H1 (cell line): Measurements from ENCODE around the gene SPAG8. TPM values are rescaled to one million over a fixed set of nuclear protein-coding genes. Genes with fewer than 3 reads are reported as not detected.

ENCODE experiments used
- CTCF ChIA-PET: fragments of 300-600 bp; sonication (Branson Sonifier 250); formaldehyde crosslinking; loops from one replicate; lab custom pipeline; 2021; ENCODE audit not compliant: partially characterized antibody; lab: Charles Lee
- POLR2A ChIA-PET: fragments of 300-600 bp; sonication (Branson Sonifier 250); formaldehyde crosslinking; loops from one replicate; lab custom pipeline; 2021; ENCODE audit warnings: inconsistent platforms; ENCODE audit not compliant: partially characterized antibody; lab: Charles Lee
- DNase-seq, 2 experiments: peaks; one replicate each; pipeline versions ENCODE4 v3.0.0 to v3.0.0-alpha.2; 2010 to 2022; ENCODE audit warnings: low spot score in 2 of 2, low read depth in 1 of 2, mixed read lengths in 1 of 2
- FAIRE-seq: peaks from 2 replicates; lab custom pipeline; 2011; peaks lifted over from hg19 to GRCh38; lab: Jason Lieb, UNC
- H2AFZ ChIP-seq: 2 replicates; pipeline ENCODE4 v1.8.1; 2012; ENCODE audit warnings: low read length, inconsistent platforms
- H2AK5ac ChIP-seq: 2 replicates; pipeline ENCODE4 v1.6.1; 2013; ENCODE audit warnings: low read depth, low read length
- H2BK120ac ChIP-seq: replicated peaks from 2 replicates; pipeline ENCODE3; 2013; ENCODE audit warnings: low read depth, low read length, inconsistent platforms
- H2BK12ac ChIP-seq: 2 replicates; pipeline ENCODE4 v1.6.1; 2013; ENCODE audit warnings: low read depth, low read length
- H2BK15ac ChIP-seq: 2 replicates; pipeline ENCODE4 v1.6.1; 2013; ENCODE audit warnings: low read length
- H2BK20ac ChIP-seq: 2 replicates; pipeline ENCODE4 v1.6.1; 2013; ENCODE audit warnings: low read length
- H2BK5ac ChIP-seq: 2 replicates; pipeline ENCODE4 v1.6.1; 2013; ENCODE audit warnings: low read depth, low read length
- H3K14ac ChIP-seq: 2 replicates; pipeline ENCODE4 v1.6.1; 2013; ENCODE audit warnings: inconsistent platforms; ENCODE audit not compliant: insufficient read length
- H3K18ac ChIP-seq: 2 replicates; pipeline ENCODE4 v1.6.1; 2013; ENCODE audit warnings: low read length; ENCODE audit errors: extremely low read depth
- H3K23ac ChIP-seq: 2 replicates; pipeline ENCODE4 v1.6.1; 2013; ENCODE audit warnings: inconsistent platforms; ENCODE audit not compliant: insufficient read length
- H3K23me2 ChIP-seq: 2 replicates; pipeline ENCODE4 v1.6.1; 2013; ENCODE audit warnings: low read depth, low read length
- H3K27ac ChIP-seq: 2 replicates; pipeline ENCODE4 v1.6.1; 2011; ENCODE audit warnings: low read depth, low read length, inconsistent platforms
- H3K27me3 ChIP-seq, 4 experiments: replicated peaks in 1 of 4; 1 replicate in 1 of 4; 2 replicates in 3 of 4; pipeline versions ENCODE4 v1.6.1 to v1.8.1; 2011 to 2013; ENCODE audit warnings: low read length in 3 of 4, mild to moderate bottlenecking in 3 of 4, inconsistent platforms in 2 of 4, mixed read lengths in 2 of 4, moderate library complexity in 1 of 4; ENCODE audit not compliant: control insufficient read depth in 3 of 4, insufficient read depth in 3 of 4; ENCODE audit errors: extremely low read depth in 1 of 4
- H3K36me3 ChIP-seq, 4 experiments: 2 replicates each; pipeline versions ENCODE4 v1.6.1 to v1.8.1; 2011 to 2013; ENCODE audit warnings: mild to moderate bottlenecking in 4 of 4, low read length in 3 of 4, moderate library complexity in 2 of 4, control low read depth in 1 of 4, inconsistent platforms in 1 of 4; ENCODE audit not compliant: insufficient read depth in 4 of 4, control insufficient read depth in 2 of 4
- H3K4ac ChIP-seq: replicated peaks from 2 replicates; pipeline ENCODE3; 2013; ENCODE audit warnings: low read length, low read depth, mixed read lengths, inconsistent platforms; ENCODE audit not compliant: insufficient read length
- H3K4me1 ChIP-seq, 4 experiments: replicated peaks in 1 of 4; 1 replicate in 1 of 4; 2 replicates in 3 of 4; pipeline versions ENCODE4 v1.6.1 to v1.8.1; 2011 to 2013; ENCODE audit warnings: low read length in 3 of 4, inconsistent platforms in 2 of 4, mixed read lengths in 1 of 4; ENCODE audit not compliant: insufficient read depth in 4 of 4, control insufficient read depth in 3 of 4
- H3K4me2 ChIP-seq, 2 experiments: 2 replicates each; pipeline versions ENCODE4 v1.6.1 to v1.8.1; 2011 to 2013; ENCODE audit warnings: low read depth in 2 of 2, low read length in 2 of 2, control low read depth in 1 of 2, inconsistent platforms in 1 of 2, mild to moderate bottlenecking in 1 of 2; ENCODE audit not compliant: insufficient read depth in 1 of 2
- H3K4me3 ChIP-seq, 4 experiments: fragments of 200-600, 300-600 bp in 1 of 4; sonication (generic), shearing (Covaris generic), sonication (Bioruptor Twin) in 1 of 4; 2 replicates each; pipeline versions ENCODE4 v1.5.1 to v1.8.1; 2011 to 2016; ENCODE audit warnings: low read length in 4 of 4, low read depth in 3 of 4, control low read depth in 2 of 4, inconsistent platforms in 2 of 4, mild to moderate bottlenecking in 2 of 4, mixed read lengths in 1 of 4, moderate library complexity in 1 of 4; ENCODE audit not compliant: insufficient read depth in 2 of 4; ENCODE audit errors: extremely low read depth in 1 of 4
- H3K56ac ChIP-seq: replicated peaks from 2 replicates; pipeline ENCODE3; 2013; ENCODE audit warnings: low read depth, mild to moderate bottlenecking, mixed read lengths, low read length, inconsistent platforms; ENCODE audit not compliant: insufficient read length
- H3K79me1 ChIP-seq: 2 replicates; pipeline ENCODE4 v1.6.1; 2013; ENCODE audit warnings: low read depth, low read length, control low read depth
- H3K79me2 ChIP-seq, 2 experiments: 2 replicates each; pipeline versions ENCODE4 v1.6.1 to v1.8.1; 2012 to 2013; ENCODE audit warnings: low read length in 2 of 2, mild to moderate bottlenecking in 2 of 2, inconsistent platforms in 1 of 2; ENCODE audit not compliant: insufficient read depth in 2 of 2, control insufficient read depth in 1 of 2
- H3K9ac ChIP-seq, 4 experiments: replicated peaks in 1 of 4; 1 replicate in 1 of 4; 2 replicates in 3 of 4; pipeline versions ENCODE4 v1.6.1 to v1.8.1; 2011 to 2013; ENCODE audit warnings: low read depth in 3 of 4, low read length in 3 of 4, control low read depth in 2 of 4, mild to moderate bottlenecking in 2 of 4, moderate library complexity in 2 of 4, inconsistent platforms in 1 of 4; ENCODE audit errors: extremely low read depth in 1 of 4
- H3K9me3 ChIP-seq, 2 experiments: 2 replicates each; pipeline versions ENCODE4 v1.6.1 to v1.8.1; 2012 to 2013; ENCODE audit warnings: mild to moderate bottlenecking in 2 of 2, moderate library complexity in 2 of 2, control low read depth in 1 of 2, inconsistent platforms in 1 of 2, low read depth in 1 of 2, low read length in 1 of 2, mixed read lengths in 1 of 2; ENCODE audit not compliant: insufficient read depth in 2 of 2
- H4K20me1 ChIP-seq, 2 experiments: replicated peaks in 1 of 2; 2 replicates each; pipeline versions ENCODE3 to v1.8.1; 2011 to 2013; ENCODE audit warnings: inconsistent platforms in 2 of 2, low read length in 2 of 2, mild to moderate bottlenecking in 1 of 2; ENCODE audit not compliant: insufficient read depth in 2 of 2, control insufficient read depth in 1 of 2
- H4K5ac ChIP-seq: 2 replicates; pipeline ENCODE4 v1.6.1; 2013; ENCODE audit warnings: low read length, low read depth, mixed read lengths, inconsistent platforms; ENCODE audit not compliant: insufficient read length
- H4K8ac ChIP-seq: 2 replicates; pipeline ENCODE4 v1.8.0; 2013; ENCODE audit warnings: mild to moderate bottlenecking, moderate library complexity, low read length, inconsistent platforms; ENCODE audit not compliant: insufficient read depth; ENCODE audit errors: extremely low read depth
- H4K91ac ChIP-seq: replicated peaks from 2 replicates; pipeline ENCODE3; 2013; ENCODE audit warnings: low read length, mixed read lengths, inconsistent platforms; ENCODE audit not compliant: insufficient read length
- BRCA1 ChIP-seq: IDR thresholded peaks from 2 replicates; pipeline ENCODE4 v1.6.1; 2012; ENCODE audit warnings: low read depth, low read length, improper control_type of control experiment
- TEAD4 ChIP-seq: IDR thresholded peaks from 2 replicates; pipeline ENCODE4 v1.6.1; 2012; ENCODE audit warnings: low read depth, low read length, inconsistent platforms, mixed read lengths
- WGBS, 2 experiments: shearing (Covaris generic) in 1 of 2; methylation state at CpG; one replicate each; pipeline versions ENCODE4 v1.1.6 to v1.1.7; 2013 to 2015; ENCODE audit warnings: low lambda C conversion rate in 2 of 2, mixed read lengths in 2 of 2, inconsistent platforms in 1 of 2, low coverage in 1 of 2, missing lambda C conversion rate in 1 of 2; ENCODE audit not compliant: insufficient replicate concordance in 2 of 2, insufficient coverage in 1 of 2, insufficient read length in 1 of 2; ENCODE audit errors: extremely low coverage in 1 of 2, missing lambda C conversion rate in 1 of 2; 5-methylcytosine and 5-hydroxymethylcytosine counted together
- polyA plus RNA-seq, 7 experiments: library from polyadenylated mRNA; depleted of rRNA in 3 of 7; stranded (reverse) in 5 of 7; unstranded in 2 of 7; fragments of >200 nt in 5 of 7; fragments of 200-250 nt in 2 of 7; gene quantifications; 1 replicate in 5 of 7; 2 replicates in 1 of 7; 4 replicates in 1 of 7; pipeline versions ENCODE4 v1.2.1 to v1.2.3, GENCODE V29; 2011 to 2013; ENCODE audit warnings: missing spikeins in 2 of 7, mixed read lengths in 2 of 7
- total RNA-seq: library from RNA; stranded (reverse); fragmentation: NEBNext Ultra II Directional; extraction: Animal tissue kit (Norgen Biotek cat#: 25700); gene quantifications from 2 replicates; pipeline ENCODE4 v1.2.1, GENCODE V29; 2021

Gene SPAG8
- total and polyA plus RNA-seq, 2 of the 8 experiments (the other 6 are each of a cell fraction or from before 2014, with no cell fraction given), result 0.37 to 0.44 TPM

- Histone ChIP-seq H3K14ac (no peak overlapping the region), H2BK120ac (no peak overlapping the region), H2BK20ac (no peak overlapping the region), H4K8ac (no peak overlapping the region), H2AK5ac (no peak overlapping the region), H3K4ac (no peak overlapping the region), H3K18ac (no peak overlapping the region), H3K79me1 (no peaks in the 10 kb centered on the region), H3K9ac (no peak overlapping the region), H3K36me3 (no peaks in the 10 kb centered on the region), H3K4me1 (peaks cover 2 to 11% (median 8%) of the 10 kb centered on the region in 4 experiments), H3K4me3 (no peak overlapping the region), H2BK15ac (no peak overlapping the region), H2BK12ac (no peak overlapping the region), H3K9me3 (no peaks in the 10 kb centered on the region), H3K4me2 (no peak overlapping the region), H3K27ac (no peak overlapping the region)
- ChIA-PET POLR2A (interaction anchor here (1.0 to 1.4 kb wide), 2 partner anchors 19 to 24 kb away, joined by 3 read pairs; no protein-coding TSS in a partner anchor), CTCF (interaction anchor here (0.7 to 16.5 kb wide), 5 partner anchors 15 to 50 kb away, joined by 3 to 172 read pairs (median 4); partner anchors contain the start of genes FAM221B and TMEM8B)
- FAIRE-seq, result no peak
- no peak for TF ChIP-seq TEAD4
- no peak for TF ChIP-seq BRCA1
- TF ChIP-seq, all 59 proteins: peak for 0
- WGBS, 2 experiments, result 86% methylated on average over 5 of the region's 5 CpGs; no CpG with 5 or more reads in 1 of the 2 experiments
- Histone ChIP-seq H3K27me3 (no peaks in the 10 kb centered on the region; a peak in 1 of 7 replicates), H4K5ac (no peak overlapping the region), H3K56ac (no peak overlapping the region), H2BK5ac (no peak overlapping the region), H3K79me2 (no peaks in the 10 kb centered on the region), H4K91ac (no peak overlapping the region), H3K23me2 (no peaks in the 10 kb centered on the region), H4K20me1 (no peaks in the 10 kb centered on the region), H3K23ac (no peak overlapping the region), H2AFZ (no peak overlapping the region)
- DNase-seq, result no peak
Observed at GRCh38 chr9:35839926-35840325, 27.9 kb upstream of the SPAG8 start.
